NT2/D1 (cell line): ENCODE results near the gene HOXA5.

Experiments
- SUZ12 ChIP-seq: IDR thresholded peaks from 2 replicates; pipeline ENCODE4 v1.6.1; 2011; ENCODE audit not compliant: insufficient read length, insufficient read depth; ENCODE audit errors: extremely low read depth
- YY1 ChIP-seq: IDR thresholded peaks from 2 replicates; pipeline ENCODE4 v1.6.1; 2011; ENCODE audit not compliant: insufficient read length, insufficient read depth
- ZNF274 ChIP-seq: IDR thresholded peaks from 2 replicates; pipeline ENCODE4 v1.6.1; 2011; ENCODE audit warnings: mild to moderate bottlenecking, low read depth, low read length

DNA sequence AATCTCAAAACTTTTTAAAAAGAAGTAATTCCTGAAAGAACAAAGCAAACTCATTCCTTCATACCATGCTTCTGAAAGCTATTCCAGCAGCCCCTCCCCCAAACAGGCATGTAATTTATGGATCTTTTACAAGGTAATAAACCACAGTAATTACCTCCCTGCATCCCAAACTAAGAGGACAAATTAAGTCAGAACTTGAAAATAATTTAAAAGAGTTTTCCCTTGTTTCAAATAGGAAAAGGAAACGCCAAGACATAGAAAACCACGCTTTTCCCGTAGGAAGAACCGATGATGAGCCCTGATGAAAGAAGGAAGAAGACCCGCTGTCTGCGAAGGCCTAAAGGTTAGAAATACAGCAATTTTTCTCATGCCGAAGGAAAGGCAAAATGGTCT is 21.8 kb downstream of the HOXA5 start:
- TF ChIP-seq ZNF274 (no peak), SUZ12 (no peak), YY1 (no peak)
